A549 treated with RU486 at 1 μM for 4 hours (cell line): ENCODE data around the gene ABCG1. TPM values are rescaled to one million over a fixed set of nuclear protein-coding genes. Genes with fewer than 3 reads are reported as not detected.

ENCODE experiments used
- total RNA-seq: library from RNA; stranded (reverse); fragments of 200-300 nt; extraction: Qiagen RNA extraction; gene quantifications from 5 replicates; pipeline ENCODE4 v1.2.3, GENCODE V29; 2022; ENCODE audit warnings: low read depth

The ABCG1 gene
- total RNA-seq = 2.1 to 2.6 TPM (median 2.4 TPM) in 5 replicates

GRCh38 chr21:42218836-42219605 lies at the start of gene ABCG1:
Gene ABCG1 (plus strand): TSS chr21:42219140. CDS start chr21:42219263, 123 bp downstream.

GRCh38 chr21:42315296-42315891 lies 96.5 kb downstream of the ABCG1 start, which contains the start of gene TFF3:
Gene TFF3 (minus strand): TSS chr21:42315409. CDS start chr21:42315374, 35 bp downstream.

Other genes starting within 250 kb of the ABCG1 start
- 4.7 to 6.5 TPM (median 6.2 TPM) in 5 replicates for gene ZBTB21, start 208.8 kb upstream of the ABCG1 start, total RNA-seq
- gene UMODL1, start 147.8 kb upstream of the ABCG1 start, total RNA-seq = not detected in 5 replicates
- not detected in 5 replicates for gene TFF3, start 96.3 kb downstream of the ABCG1 start, total RNA-seq
- 0.47 TPM in 1 of 5 replicates, not detected in the others for gene TFF2, start 131.9 kb downstream of the ABCG1 start, total RNA-seq
- 22.1 to 29.0 TPM (median 26.3 TPM) in 5 replicates for gene TFF1, start 147.4 kb downstream of the ABCG1 start, total RNA-seq
- 0.10 to 0.53 TPM (median 0.24 TPM) in 4 of 5 replicates, not detected in the other for gene TMPRSS3, start 176.9 kb downstream of the ABCG1 start, total RNA-seq
- 0.08 to 0.33 TPM (median 0.09 TPM) in 5 replicates for gene UBASH3A, start 184.8 kb downstream of the ABCG1 start, total RNA-seq